HG02840 (cell line): ENCODE data around the gene TFEB.

Experiments used
- ATAC-seq: cut with Tn5 transposase; IDR thresholded peaks from one replicate; pipeline ENCODE4 v1.9.1; 2021; ENCODE audit warnings: mild to moderate bottlenecking, moderate library complexity, moderate number of reproducible peaks; ENCODE audit not compliant: unreplicated experiment, low FRiP score

TFEB gene

GRCh38 chr6:41724586-41725501 is 10.6 kb downstream of the TFEB start:
- no peak for ATAC-seq

- ATAC-seq: no peak
These were observed 11.2 kb downstream of the TFEB start for GRCh38 chr6:41724228-41724580.

- peak; percentile 61 for ATAC-seq
These were observed 11.7 kb downstream of the TFEB start for GRCh38 chr6:41723530-41724227.

GRCh38 chr6:41722969-41723529 is 12.4 kb downstream of the TFEB start:
- no peak for ATAC-seq

GRCh38 chr6:41721414-41721813 is 14.0 kb downstream of the TFEB start:
- ATAC-seq: no peak

- ATAC-seq: no peak
These were observed 14.6 kb downstream of the TFEB start for GRCh38 chr6:41720783-41721182.

- no peak for ATAC-seq
These were observed 15.2 kb downstream of the TFEB start for GRCh38 chr6:41720262-41720620.

- ATAC-seq: no peak
These were observed 15.8 kb downstream of the TFEB start for GRCh38 chr6:41719436-41720261.

- ATAC-seq: no peak
These were observed 16.6 kb downstream of the TFEB start for GRCh38 chr6:41718828-41719227.

- ATAC-seq: no peak
These were observed 18.0 kb downstream of the TFEB start for GRCh38 chr6:41717392-41717736.

GRCh38 chr6:41716516-41717391 is 18.7 kb downstream of the TFEB start:
- ATAC-seq: no peak

GRCh38 chr6:41715795-41716515 is 19.5 kb downstream of the TFEB start:
- no peak for ATAC-seq

- no peak for ATAC-seq
These were observed 20.7 kb downstream of the TFEB start for GRCh38 chr6:41714556-41715273.

GRCh38 chr6:41713650-41714291 is 21.6 kb downstream of the TFEB start:
- ATAC-seq: no peak

- no peak for ATAC-seq
These were observed 22.2 kb downstream of the TFEB start for GRCh38 chr6:41713159-41713649.

GRCh38 chr6:41712651-41713103 is 22.7 kb downstream of the TFEB start:
- no peak for ATAC-seq

- no peak for ATAC-seq
These were observed 23.9 kb downstream of the TFEB start for GRCh38 chr6:41711323-41712038.
